Smooth muscle cell (in vitro differentiated cells): ENCODE results near the gene SLC45A2. TPM values are rescaled to one million over a fixed set of nuclear protein-coding genes. Genes with fewer than 3 reads are reported as not detected.

Source experiments
- DNase-seq: peaks from one replicate; lab custom pipeline; 2025; ENCODE audit not compliant: unreplicated experiment; lab: John Stamatoyannopoulos, UW
- H2AFZ ChIP-seq: fragments of 200-600 bp; sonication (generic); 2 replicates; pipeline ENCODE4 v1.6.0; 2016; ENCODE audit warnings: antibody characterized with exemption, low read depth, mild to moderate bottlenecking
- H3F3A ChIP-seq: fragments of 200-600 bp; sonication (generic); 2 replicates; pipeline ENCODE4 v1.6.0; 2017; ENCODE audit warnings: antibody characterized with exemption, low read depth
- H3K27ac ChIP-seq: fragments of 200-600 bp; sonication (generic); 2 replicates; pipeline ENCODE4 v1.5.1; 2016; ENCODE audit warnings: low read depth, mild to moderate bottlenecking
- H3K27me3 ChIP-seq: fragments of 200-600 bp; sonication (generic); 2 replicates; pipeline ENCODE4 v1.6.1; 2016; ENCODE audit warnings: low read depth, mild to moderate bottlenecking
- H3K36me3 ChIP-seq: fragments of 200-600 bp; sonication (generic); 2 replicates; pipeline ENCODE4 v1.5.1; 2016; ENCODE audit warnings: low read depth
- H3K4me1 ChIP-seq: fragments of 200-600 bp; sonication (generic); 2 replicates; pipeline ENCODE4 v1.5.1; 2016; ENCODE audit warnings: low read depth
- H3K4me2 ChIP-seq: fragments of 200-600 bp; sonication (generic); 2 replicates; pipeline ENCODE4 v1.6.0; 2016; ENCODE audit warnings: mild to moderate bottlenecking
- H3K4me3 ChIP-seq: fragments of 200-600 bp; sonication (generic); 2 replicates; pipeline ENCODE4 v1.5.1; 2016; ENCODE audit warnings: mild to moderate bottlenecking
- H3K79me2 ChIP-seq: fragments of 200-600 bp; sonication (generic); 2 replicates; pipeline ENCODE4 v1.6.0; 2016; ENCODE audit warnings: low read depth, mild to moderate bottlenecking
- H3K9ac ChIP-seq: fragments of 200-600 bp; sonication (generic); 2 replicates; pipeline ENCODE4 v1.6.0; 2016; ENCODE audit warnings: low read depth
- H3K9me3 ChIP-seq: fragments of 200-600 bp; sonication (generic); replicated peaks from 2 replicates; pipeline ENCODE4 v1.5.1; 2016; ENCODE audit warnings: low read depth
- H4K20me1 ChIP-seq: fragments of 200-600 bp; sonication (generic); 2 replicates; pipeline ENCODE4 v1.6.0; 2016; ENCODE audit warnings: low read depth
- CTCF ChIP-seq: fragments of 200-600 bp; sonication (generic); IDR thresholded peaks from 2 replicates; pipeline ENCODE4 v1.5.1; 2017; ENCODE audit warnings: borderline replicate concordance, mild to moderate bottlenecking, antibody characterized with exemption; ENCODE audit not compliant: insufficient read depth, poor library complexity, severe bottlenecking
- WGBS: methylation state at CpG from one replicate; pipeline ENCODE4 v1.1.7; 2016; ENCODE audit warnings: low lambda C conversion rate; 5-methylcytosine and 5-hydroxymethylcytosine counted together
- polyA plus RNA-seq: library from polyadenylated mRNA; unstranded; fragments of >200 nt; fragmentation: Nextera tagmentation; extraction: Ambion mirVana; gene quantifications from 2 replicates; pipeline ENCODE4 v1.2.1, GENCODE V29; 2016
- total RNA-seq: library from RNA; depleted of rRNA; stranded (reverse); fragments of >200 nt; gene quantifications from 2 replicates; pipeline ENCODE4 v1.2.3, GENCODE V29; 2014

SLC45A2 gene
- total and polyA plus RNA-seq, 2 experiments from 2014 or later: 0.36 to 0.59 TPM

GRCh38 chr5:33936004-33936380, 48.5 kb downstream of the SLC45A2 start:
- Histone ChIP-seq H3K9ac (no peak overlapping the region), H3K4me3 (peak overlapping the region; percentile 52), H3K79me2 (no peaks in the 10 kb centered on the region), H3K27ac (no peak overlapping the region), H2AFZ (peak overlapping the region; percentile 16), H3K9me3 (no peaks in the 10 kb centered on the region), H3K4me1 (no peaks in the 10 kb centered on the region), H3K27me3 (peaks cover 6% of the 10 kb centered on the region), H3K36me3 (no peaks in the 10 kb centered on the region), H3F3A (no peaks in the 10 kb centered on the region), H4K20me1 (no peaks in the 10 kb centered on the region), H3K4me2 (peak overlapping the region; percentile 92)
- peak; percentile 64 for DNase-seq
- no peak for TF ChIP-seq CTCF
- WGBS: 1% methylated on average over 29 of the region's 30 CpGs

- H3K4me3 ChIP-seq: no peak overlapping the region
- DNase-seq: no peak
- 61% methylated on average over 1 of the region's 1 CpG for WGBS
- H3K9ac ChIP-seq: no peak overlapping the region
- no peaks in the 10 kb centered on the region for H3K79me2 ChIP-seq
- H3K27ac ChIP-seq: no peak overlapping the region
- no peaks in the 10 kb centered on the region for H3F3A ChIP-seq
- no peaks in the 10 kb centered on the region for H3K9me3 ChIP-seq
- no peaks in the 10 kb centered on the region for H3K4me1 ChIP-seq
- no peak overlapping the region for H3K4me2 ChIP-seq
- H3K36me3 ChIP-seq: no peaks in the 10 kb centered on the region
- H2AFZ ChIP-seq: no peak overlapping the region
- TF ChIP-seq CTCF: no peak
- H4K20me1 ChIP-seq: no peaks in the 10 kb centered on the region
- peaks cover 6% of the 10 kb centered on the region for H3K27me3 ChIP-seq
Observed at GRCh38 chr5:33934176-33934575, 50.3 kb downstream of the SLC45A2 start.

- Histone ChIP-seq H3K4me3 (no peak overlapping the region), H3K4me2 (no peak overlapping the region), H3K79me2 (no peaks in the 10 kb centered on the region), H4K20me1 (no peaks in the 10 kb centered on the region), H3K9ac (no peak overlapping the region), H3K9me3 (no peaks in the 10 kb centered on the region), H3K4me1 (no peaks in the 10 kb centered on the region), H3K27ac (no peak overlapping the region), H2AFZ (no peak overlapping the region), H3F3A (no peaks in the 10 kb centered on the region), H3K36me3 (no peaks in the 10 kb centered on the region), H3K27me3 (peaks cover 6% of the 10 kb centered on the region)
- no peak for DNase-seq
- WGBS: 88% methylated on average over 3 of the region's 3 CpGs
- no peak for TF ChIP-seq CTCF
Observed at GRCh38 chr5:33933723-33934169, 50.7 kb downstream of the SLC45A2 start.

GRCh38 chr5:33931136-33931535, 53.4 kb downstream of the SLC45A2 start:
- H3K9me3 ChIP-seq: no peaks in the 10 kb centered on the region
- H3K4me3 ChIP-seq: no peak overlapping the region
- DNase-seq: no peak
- no peak for TF ChIP-seq CTCF
- H3K27me3 ChIP-seq: no peaks in the 10 kb centered on the region
- no peak overlapping the region for H3K9ac ChIP-seq
- H4K20me1 ChIP-seq: no peaks in the 10 kb centered on the region
- no peak overlapping the region for H2AFZ ChIP-seq
- H3K36me3 ChIP-seq: no peaks in the 10 kb centered on the region
- H3K4me1 ChIP-seq: no peaks in the 10 kb centered on the region
- H3K79me2 ChIP-seq: no peaks in the 10 kb centered on the region
- no peak overlapping the region for H3K27ac ChIP-seq
- no peaks in the 10 kb centered on the region for H3F3A ChIP-seq
- H3K4me2 ChIP-seq: no peak overlapping the region
- WGBS: 73% methylated on average over 5 of the region's 5 CpGs
